A673 (cell line): ENCODE data around the gene ADAMTSL1. TPM values are rescaled to one million over a fixed set of nuclear protein-coding genes. Genes with fewer than 3 reads are reported as not detected.
A peak's percentile ranks its signal among the peaks of the same experiment; 100 is the strongest.

ENCODE experiments used
- BruUV-seq: library from RNA; stranded (reverse); fragments of 400-500 nt; replicated peaks from 2 replicates; lab custom pipeline; 2021; lab: Mats Ljungman, UMichigan
- CTCF ChIA-PET: fragments of 300-600 bp; sonication (Branson Sonifier 250); formaldehyde crosslinking; loops from one replicate; lab custom pipeline; 2022; ENCODE audit warnings: antibody characterized with exemption; lab: Charles Lee
- POLR2A ChIA-PET: fragments of 300-600 bp; sonication (Branson Sonifier 250); formaldehyde crosslinking; loops from one replicate; lab custom pipeline; 2022; ENCODE audit warnings: antibody characterized with exemption; ENCODE audit not compliant: low non-redundant PET; lab: Charles Lee
- DNase-seq: peaks from one replicate; pipeline ENCODE4 v3.0.0-alpha.2; 2015; ENCODE audit warnings: low spot score
- H3K27ac ChIP-seq: fragments of 200-600 bp; sonication (generic); 2 replicates; pipeline ENCODE4 v1.5.1; 2016; ENCODE audit warnings: mixed run types, low read depth, mild to moderate bottlenecking, mixed read lengths, antibody characterized with exemption, low read length; ENCODE audit not compliant: poor library complexity, severe bottlenecking
- H3K27me3 ChIP-seq: fragments of 200-600 bp; sonication (generic); replicated peaks from 2 replicates; pipeline ENCODE4 v1.6.1; 2017; ENCODE audit warnings: mixed run types, low read depth, mild to moderate bottlenecking, mixed read lengths, antibody characterized with exemption, low read length; ENCODE audit not compliant: insufficient read depth, poor library complexity
- H3K36me3 ChIP-seq: fragments of 200-600 bp; sonication (generic); 2 replicates; pipeline ENCODE4 v1.6.1; 2016; ENCODE audit warnings: mixed run types, mild to moderate bottlenecking, mixed read lengths, antibody characterized with exemption, low read length; ENCODE audit not compliant: insufficient read depth, poor library complexity, severe bottlenecking
- H3K4me1 ChIP-seq: fragments of 200-600 bp; sonication (generic); 2 replicates; pipeline ENCODE4 v1.6.1; 2017; ENCODE audit warnings: mixed run types, mild to moderate bottlenecking, mixed read lengths, antibody characterized with exemption, low read length; ENCODE audit not compliant: insufficient read depth, poor library complexity, severe bottlenecking
- H3K4me3 ChIP-seq: fragments of 200-600 bp; sonication (generic); 2 replicates; pipeline ENCODE4 v1.5.1; 2016; ENCODE audit warnings: low read depth, mixed run types, mild to moderate bottlenecking, mixed read lengths, low read length; ENCODE audit not compliant: poor library complexity, severe bottlenecking
- H3K9me3 ChIP-seq: fragments of 200-600 bp; sonication (generic); 2 replicates; pipeline ENCODE4 v1.6.1; 2016; ENCODE audit warnings: mixed run types, low read depth, mild to moderate bottlenecking, mixed read lengths, antibody characterized with exemption, low read length; ENCODE audit not compliant: poor library complexity, severe bottlenecking
- CTCF ChIP-seq: fragments of 300-800, 200-600 bp; sonication (generic); conservative IDR thresholded peaks from 2 replicates; pipeline ENCODE4 v1.5.1; 2017; ENCODE audit warnings: low read depth, mild to moderate bottlenecking, antibody characterized with exemption, low read length, moderate library complexity, mixed read lengths
- EZH2 ChIP-seq: fragments of 200-600 bp; sonication (generic); IDR thresholded peaks from 2 replicates; pipeline ENCODE4 v1.6.1; 2017; ENCODE audit warnings: borderline replicate concordance, low read depth, mild to moderate bottlenecking, mixed read lengths, antibody characterized with exemption, low read length; ENCODE audit not compliant: poor library complexity, severe bottlenecking
- intact Hi-C: fragments of 100-400 bp; cut with micrococcal nuclease; formaldehyde crosslinking; loops from one replicate; pipeline ENCODE4 v1.10.0; 2022; ENCODE audit not compliant: unreplicated experiment
- total RNA-seq: library from RNA; stranded (reverse); gene quantifications from 2 replicates; pipeline ENCODE4 v1.2.3, GENCODE V29; 2021

The ADAMTSL1 gene
- total RNA-seq, 1 experiment from 2014 or later: not detected

- TF ChIP-seq EZH2 (no peak), CTCF (no peak)
- intact Hi-C loops: no loop called here
- no peaks in the 10 kb centered on the region for H3K4me1 ChIP-seq
- ChIA-PET POLR2A (interaction anchor here (0.6 kb wide), 1 partner anchor 892 kb away, joined by 3 read pairs; no protein-coding TSS in a partner anchor), CTCF (no interaction called here)
- H3K36me3 ChIP-seq: no peaks in the 10 kb centered on the region
- H3K27me3 ChIP-seq: no peaks in the 10 kb centered on the region
- no TSS peak for BruUV-seq
- H3K27ac ChIP-seq: no peak overlapping the region
- DNase-seq: peak; percentile 8
- no peak overlapping the region for H3K4me3 ChIP-seq
- no peaks in the 10 kb centered on the region for H3K9me3 ChIP-seq
Measured at GRCh38 chr9:18526685-18527084, 52.7 kb downstream of the ADAMTSL1 start.

GRCh38 chr9:18531136-18532065 is 57.4 kb downstream of the ADAMTSL1 start:
- no peaks in the 10 kb centered on the region for H3K27me3 ChIP-seq
- H3K36me3 ChIP-seq: no peaks in the 10 kb centered on the region
- intact Hi-C loops: no loop called here
- no peaks in the 10 kb centered on the region for H3K4me1 ChIP-seq
- no peak overlapping the region for H3K4me3 ChIP-seq
- ChIA-PET POLR2A (no interaction called here), CTCF (no interaction called here)
- no peak for TF ChIP-seq EZH2
- no peak for TF ChIP-seq CTCF
- DNase-seq: no peak
- H3K9me3 ChIP-seq: no peaks in the 10 kb centered on the region
- no TSS peak for BruUV-seq
- H3K27ac ChIP-seq: no peak overlapping the region

GRCh38 chr9:18534611-18535010 is 60.7 kb downstream of the ADAMTSL1 start:
- TF ChIP-seq CTCF (no peak), EZH2 (no peak)
- H3K36me3 ChIP-seq: no peaks in the 10 kb centered on the region
- POLR2A ChIA-PET: no interaction called here
- CTCF ChIA-PET: no interaction called here
- no peaks in the 10 kb centered on the region for H3K9me3 ChIP-seq
- H3K27ac ChIP-seq: no peak overlapping the region
- intact Hi-C loops: no loop called here
- H3K27me3 ChIP-seq: no peaks in the 10 kb centered on the region
- no TSS peak for BruUV-seq
- no peak for DNase-seq
- H3K4me1 ChIP-seq: no peaks in the 10 kb centered on the region
- H3K4me3 ChIP-seq: no peak overlapping the region
